ENCODE data around the gene SNCAIP.
A peak's percentile ranks its signal among the peaks of the same experiment; 100 is the strongest.

SNCAIP gene

DNA sequence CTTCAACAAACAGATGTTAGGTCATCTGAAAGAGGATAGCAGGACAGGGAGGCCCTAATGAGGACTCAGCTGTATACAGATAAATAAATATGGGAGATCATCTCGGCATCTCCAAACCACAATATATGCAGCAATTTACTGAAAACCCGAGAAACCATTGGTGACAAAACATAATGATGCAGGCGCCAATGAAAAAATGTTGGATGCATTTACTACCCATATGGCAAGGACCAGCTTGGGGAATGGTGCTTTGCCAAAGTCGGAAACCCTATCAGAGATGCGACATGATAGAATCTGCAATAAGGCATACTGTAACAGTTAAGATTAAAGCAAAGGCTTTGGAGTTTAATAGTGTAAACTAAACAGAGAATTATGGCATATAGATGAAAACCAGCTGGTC lies 92.0 kb downstream of the SNCAIP start:
- DNase-seq (ENCODE audit: insufficient read length, low spot score) (no peak), FAIRE-seq (no peak)
- TF ChIP-seq POLR2A (IDR thresholded peaks at IDR 0.05; ENCODE audit: low read depth, low read length) = no peak

- TF ChIP-seq POLR2A (IDR thresholded peaks at IDR 0.05; ENCODE audit: low read depth, low read length) = no peak
- FAIRE-seq (no peak), DNase-seq (ENCODE audit: insufficient read length, low spot score) (no peak)
Measured at GRCh38 chr5:122404653-122405362, 92.8 kb downstream of the SNCAIP start.

DNA sequence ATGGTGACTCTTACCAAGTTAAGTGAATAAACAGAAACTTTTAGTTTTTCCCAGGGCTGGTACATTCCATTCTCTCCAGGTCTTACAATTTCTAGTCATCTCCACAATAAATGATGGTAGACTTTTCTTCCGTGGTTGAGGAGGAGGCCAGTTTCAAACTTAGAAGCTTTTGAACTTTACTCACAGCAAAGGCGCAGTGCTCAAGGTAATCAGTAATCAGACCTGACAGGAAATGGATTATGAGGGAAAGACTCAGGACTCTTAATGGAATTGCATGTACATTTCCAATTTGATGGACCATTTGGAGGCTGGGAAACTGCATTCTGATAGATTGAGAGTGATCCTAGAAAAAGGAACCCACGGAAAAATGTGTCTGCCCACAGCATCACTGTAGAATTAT lies 93.7 kb downstream of the SNCAIP start:
- DNase-seq (ENCODE audit: insufficient read length, low spot score) = no peak
- no peak for TF ChIP-seq POLR2A (IDR thresholded peaks at IDR 0.05; ENCODE audit: low read depth, low read length)
- FAIRE-seq = no peak

DNA sequence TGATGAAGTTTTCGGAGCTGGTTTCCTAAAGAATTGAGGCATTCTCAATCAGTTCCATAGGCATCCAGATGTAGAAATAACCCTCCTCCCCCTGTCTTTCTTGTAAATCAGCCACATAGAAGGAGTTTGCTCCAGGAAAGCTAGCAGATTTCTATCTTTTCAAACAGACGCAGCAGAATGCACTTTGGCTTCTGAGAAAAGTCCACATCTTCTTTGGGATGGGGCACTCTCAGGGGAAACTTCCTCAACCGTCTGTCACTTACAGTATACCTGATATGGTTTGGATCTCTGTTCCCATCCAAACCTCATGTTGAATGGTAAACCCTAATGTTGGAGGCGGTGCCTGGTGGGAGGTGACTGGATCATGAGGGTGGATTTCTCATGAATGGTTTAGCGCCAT lies 94.1 kb downstream of the SNCAIP start:
- no peak for FAIRE-seq
- DNase-seq (ENCODE audit: insufficient read length, low spot score) = no peak
- no peak for TF ChIP-seq POLR2A (IDR thresholded peaks at IDR 0.05; ENCODE audit: low read depth, low read length)

- FAIRE-seq (no peak), DNase-seq (ENCODE audit: insufficient read length, low spot score) (no peak)
- TF ChIP-seq POLR2A (IDR thresholded peaks at IDR 0.05; ENCODE audit: low read depth, low read length) = no peak
Measured at GRCh38 chr5:122408592-122409224, 96.7 kb downstream of the SNCAIP start.

GRCh38 chr5:122412966-122413365 lies 100.9 kb downstream of the SNCAIP start:
- FAIRE-seq = no peak
- no peak for DNase-seq (ENCODE audit: insufficient read length, low spot score)
- TF ChIP-seq POLR2A (IDR thresholded peaks at IDR 0.05; ENCODE audit: low read depth, low read length) = no peak

DNA sequence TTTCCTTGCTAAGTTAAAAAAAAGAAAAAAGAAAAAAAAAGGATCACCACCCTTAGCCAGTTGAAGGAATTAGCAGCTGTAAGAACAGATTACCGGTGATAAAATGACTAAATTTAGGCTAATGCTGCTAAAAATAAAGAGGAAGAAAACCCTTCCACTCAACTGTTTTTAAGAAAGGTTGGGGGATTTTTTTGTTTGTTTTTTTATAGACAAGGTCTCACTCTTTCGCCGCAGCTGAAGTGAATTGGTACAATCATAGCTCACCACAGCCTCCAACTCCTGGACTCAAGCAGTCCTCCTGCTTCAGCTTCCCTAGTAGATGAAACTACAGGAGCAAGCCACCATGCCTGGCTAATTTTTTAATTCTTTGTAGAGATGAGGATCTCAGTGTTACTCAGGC lies 101.7 kb downstream of the SNCAIP start:
- no peak for FAIRE-seq
- no peak for TF ChIP-seq POLR2A (IDR thresholded peaks at IDR 0.05; ENCODE audit: low read depth, low read length)
- no peak for DNase-seq (ENCODE audit: insufficient read length, low spot score)

DNA sequence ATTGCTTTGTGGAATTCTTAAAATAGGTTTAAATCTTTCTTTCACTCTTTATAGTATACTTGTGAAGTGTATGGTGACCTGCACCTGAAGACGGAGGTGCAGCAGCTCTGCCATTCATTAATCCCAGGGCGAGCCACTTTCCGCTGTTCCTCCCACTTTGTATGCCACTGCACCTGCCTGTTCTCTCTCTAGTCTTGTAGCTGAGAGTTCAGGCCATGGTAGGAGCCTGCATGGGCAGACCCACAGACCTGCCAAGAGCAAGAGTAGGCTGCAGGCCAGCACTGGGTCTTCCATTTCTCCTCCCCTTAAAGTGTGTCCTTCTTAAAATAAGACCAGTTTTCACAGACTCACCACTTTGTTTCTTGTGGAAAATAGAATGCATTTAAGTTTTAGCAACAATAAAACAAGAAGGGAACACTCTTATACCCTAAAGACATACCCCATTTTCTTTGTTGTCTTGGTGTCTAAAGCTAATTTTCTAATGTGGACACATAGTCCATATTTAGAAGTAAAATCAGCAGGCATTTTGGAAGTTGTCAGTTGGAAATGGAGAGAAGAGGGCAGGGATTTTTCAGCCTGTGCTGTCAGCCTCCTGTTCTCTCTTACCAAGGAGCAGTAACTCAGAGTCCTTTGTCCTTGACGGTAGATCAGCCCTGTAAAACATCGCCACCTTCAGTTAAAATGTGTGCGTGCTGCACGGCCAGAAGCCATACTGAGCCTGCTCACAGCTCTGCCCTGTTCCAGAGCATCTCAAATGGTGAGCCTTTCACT lies 103.2 kb downstream of the SNCAIP start:
- peak; percentile 6 for FAIRE-seq
- no peak for TF ChIP-seq POLR2A (IDR thresholded peaks at IDR 0.05; ENCODE audit: low read depth, low read length)
- DNase-seq (ENCODE audit: insufficient read length, low spot score) = peak; percentile 16

GRCh38 chr5:122415801-122416120 lies 103.7 kb downstream of the SNCAIP start:
- FAIRE-seq = no peak
- no peak for TF ChIP-seq POLR2A (IDR thresholded peaks at IDR 0.05; ENCODE audit: low read depth, low read length)
- DNase-seq (ENCODE audit: insufficient read length, low spot score) = no peak

DNA sequence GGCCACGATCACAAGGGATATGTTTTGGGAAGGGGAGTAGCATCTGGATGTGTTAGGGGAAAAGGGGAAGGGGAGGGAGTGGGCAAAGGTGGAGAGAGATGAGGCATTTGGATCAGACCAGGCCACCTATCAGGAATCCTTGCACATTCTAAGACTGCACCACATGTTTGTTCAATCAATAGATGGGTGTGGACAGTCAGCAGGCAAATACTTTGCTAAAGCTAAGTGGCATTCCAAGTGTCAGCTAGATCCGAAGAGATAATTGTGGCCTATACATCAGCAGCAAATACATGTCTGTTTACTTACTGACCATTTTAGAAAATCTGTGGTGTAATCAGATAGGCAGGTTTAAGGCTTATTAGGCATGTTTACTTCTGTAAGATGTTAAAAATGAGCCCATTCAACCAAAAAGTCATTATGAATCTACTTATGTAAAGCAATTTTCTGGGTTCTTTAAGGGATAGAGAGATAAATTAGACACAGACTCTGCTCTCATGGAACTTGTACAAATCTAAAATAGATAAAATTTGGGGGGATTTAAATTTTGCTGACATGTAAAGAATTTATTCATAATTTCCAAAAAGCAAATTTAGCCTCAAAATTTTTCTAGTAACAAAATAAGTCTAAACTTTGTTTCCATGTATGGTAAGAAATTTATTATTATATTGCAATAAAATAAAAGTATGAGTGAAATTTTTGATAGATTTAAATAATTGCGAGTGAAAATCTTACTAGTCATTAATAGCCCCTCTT lies 107.3 kb downstream of the SNCAIP start:
- DNase-seq (ENCODE audit: insufficient read length, low spot score) (no peak), FAIRE-seq (no peak)
- TF ChIP-seq POLR2A (IDR thresholded peaks at IDR 0.05; ENCODE audit: low read depth, low read length) = no peak

- FAIRE-seq = no peak
- DNase-seq (ENCODE audit: insufficient read length, low spot score) = no peak
- no peak for TF ChIP-seq POLR2A (IDR thresholded peaks at IDR 0.05; ENCODE audit: low read depth, low read length)
Measured at GRCh38 chr5:122420091-122420490, 108.1 kb downstream of the SNCAIP start.

DNA sequence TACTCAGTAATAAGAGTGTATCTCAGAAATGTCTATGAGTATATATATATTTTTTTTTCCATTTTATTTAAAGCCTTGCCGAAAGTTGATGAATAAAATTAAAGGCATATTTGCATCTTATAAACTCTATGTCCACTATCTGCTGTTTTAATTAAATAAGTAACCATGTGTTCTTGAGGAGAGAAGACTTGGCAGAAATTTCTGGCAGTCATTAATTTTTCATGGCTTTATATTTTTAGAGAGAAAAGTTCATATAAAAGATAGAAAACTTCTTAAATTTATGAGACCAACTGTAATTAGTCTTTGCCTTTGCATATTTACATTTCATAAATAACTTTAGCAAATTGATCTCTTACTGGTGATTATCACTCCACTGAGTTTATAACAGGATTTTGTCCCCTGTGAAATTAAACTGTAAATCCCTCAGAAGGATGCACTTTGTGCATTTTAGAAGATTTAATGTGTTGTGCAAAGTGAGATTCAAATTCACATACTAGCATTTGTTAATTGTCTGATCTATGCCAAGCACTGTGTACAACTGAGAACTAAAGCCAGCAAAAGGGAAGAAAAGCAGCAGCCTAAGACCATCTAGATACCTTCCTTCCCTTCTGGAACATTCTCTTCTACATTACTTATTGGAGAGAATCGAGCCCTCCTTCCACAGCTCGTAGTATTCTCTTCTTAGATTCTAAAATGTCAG lies 108.7 kb downstream of the SNCAIP start:
- no peak for DNase-seq (ENCODE audit: insufficient read length, low spot score)
- TF ChIP-seq POLR2A (IDR thresholded peaks at IDR 0.05; ENCODE audit: low read depth, low read length) = no peak
- no peak for FAIRE-seq

DNA sequence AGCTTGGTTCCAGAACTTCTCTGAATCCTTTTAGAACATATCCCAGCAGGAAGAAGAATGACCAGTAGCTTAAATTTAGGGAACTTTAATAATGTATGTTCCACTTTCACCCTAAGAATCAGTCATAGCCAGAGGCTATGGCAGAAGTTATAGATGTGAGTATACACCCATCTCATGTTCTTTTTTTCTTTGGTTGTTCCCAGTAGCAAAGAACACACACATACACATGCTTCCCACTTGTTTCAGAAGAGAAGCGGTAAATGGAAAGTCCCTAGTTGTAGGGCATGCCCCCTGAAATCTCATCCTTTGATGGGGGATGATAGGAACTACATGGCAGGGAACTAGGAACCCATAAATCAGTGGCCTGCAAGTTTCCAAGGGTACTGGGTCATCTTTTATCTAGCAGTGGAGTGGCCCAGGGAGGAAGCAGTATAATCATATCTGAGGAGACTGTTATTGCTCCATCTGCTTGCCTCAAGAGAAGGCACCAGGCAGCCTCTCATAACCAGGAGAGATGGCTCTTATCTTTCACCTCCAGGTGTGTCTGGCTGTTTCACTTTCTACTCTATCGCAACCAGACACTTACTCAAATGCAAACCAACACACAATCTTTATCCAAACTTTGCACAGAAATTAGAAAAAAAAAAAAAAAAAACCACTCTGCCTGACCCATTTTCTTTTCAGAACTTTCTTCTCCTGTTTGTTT lies 109.5 kb downstream of the SNCAIP start:
- no peak for FAIRE-seq
- no peak for TF ChIP-seq POLR2A (IDR thresholded peaks at IDR 0.05; ENCODE audit: low read depth, low read length)
- no peak for DNase-seq (ENCODE audit: insufficient read length, low spot score)

Measured in H54 (cell line).